Middle frontal gyrus (tissue), 1 donor: ENCODE results near the gene B3GALNT1.
"Not testable (repeated sequence)": the region's sequence is repeated elsewhere in the genome, so short reads cannot be mapped to it uniquely, and the experiment has no call there.

Source experiments
- DNase-seq: peaks from one replicate; pipeline ENCODE4 v3.0.0-alpha.2; 2015; ENCODE audit warnings: low spot score; ENCODE audit errors: extremely low spot score

Gene B3GALNT1

GRCh38 chr3:161081633-161082032, 23.5 kb downstream of the B3GALNT1 start:
- DNase-seq = no peak

DNA sequence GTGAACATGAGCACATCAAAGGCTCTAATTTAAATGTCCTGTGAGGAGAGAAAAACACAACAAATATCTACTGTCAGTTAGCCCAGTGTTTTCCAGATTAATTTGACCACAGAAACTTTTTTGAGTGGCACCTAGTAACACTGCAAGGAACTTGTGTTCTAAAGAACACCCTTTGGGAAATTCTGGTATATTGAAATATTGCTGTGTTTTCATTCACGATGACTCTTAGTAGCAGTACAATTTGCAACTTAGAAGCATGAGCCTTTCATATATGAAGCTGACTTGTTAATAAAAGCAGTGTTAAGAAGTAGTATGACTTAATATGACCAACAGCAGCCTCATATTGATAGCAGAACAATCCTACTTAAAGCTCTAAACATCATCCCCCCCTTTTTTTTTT, 32.0 kb downstream of the B3GALNT1 start:
- DNase-seq = no peak

DNA sequence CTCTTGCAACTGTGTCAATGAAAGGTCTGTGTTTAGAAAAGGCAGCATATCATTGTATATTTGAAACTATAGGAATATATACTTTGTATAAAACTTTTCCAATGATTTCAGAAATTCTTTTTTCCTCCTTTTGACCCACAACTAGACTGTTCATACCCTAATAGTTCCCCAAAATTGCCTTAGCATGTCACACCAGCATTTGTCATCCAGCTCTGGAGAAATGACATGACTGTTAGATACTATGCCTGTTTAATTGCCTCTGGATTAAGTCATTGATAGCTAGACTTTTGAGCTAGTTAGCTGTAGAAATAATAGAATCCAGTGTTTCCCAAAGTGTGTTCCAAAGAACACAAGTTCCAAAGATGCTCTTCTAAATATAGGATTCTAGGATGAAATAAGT, 32.4 kb downstream of the B3GALNT1 start:
- no peak for DNase-seq

- no peak for DNase-seq
Measured at GRCh38 chr3:161072211-161072621, 32.9 kb downstream of the B3GALNT1 start.

- DNase-seq = no peak
Measured at GRCh38 chr3:161070980-161071663, 34.0 kb downstream of the B3GALNT1 start.

- no peak for DNase-seq
Measured at GRCh38 chr3:161070252-161070930, 34.8 kb downstream of the B3GALNT1 start.

DNA sequence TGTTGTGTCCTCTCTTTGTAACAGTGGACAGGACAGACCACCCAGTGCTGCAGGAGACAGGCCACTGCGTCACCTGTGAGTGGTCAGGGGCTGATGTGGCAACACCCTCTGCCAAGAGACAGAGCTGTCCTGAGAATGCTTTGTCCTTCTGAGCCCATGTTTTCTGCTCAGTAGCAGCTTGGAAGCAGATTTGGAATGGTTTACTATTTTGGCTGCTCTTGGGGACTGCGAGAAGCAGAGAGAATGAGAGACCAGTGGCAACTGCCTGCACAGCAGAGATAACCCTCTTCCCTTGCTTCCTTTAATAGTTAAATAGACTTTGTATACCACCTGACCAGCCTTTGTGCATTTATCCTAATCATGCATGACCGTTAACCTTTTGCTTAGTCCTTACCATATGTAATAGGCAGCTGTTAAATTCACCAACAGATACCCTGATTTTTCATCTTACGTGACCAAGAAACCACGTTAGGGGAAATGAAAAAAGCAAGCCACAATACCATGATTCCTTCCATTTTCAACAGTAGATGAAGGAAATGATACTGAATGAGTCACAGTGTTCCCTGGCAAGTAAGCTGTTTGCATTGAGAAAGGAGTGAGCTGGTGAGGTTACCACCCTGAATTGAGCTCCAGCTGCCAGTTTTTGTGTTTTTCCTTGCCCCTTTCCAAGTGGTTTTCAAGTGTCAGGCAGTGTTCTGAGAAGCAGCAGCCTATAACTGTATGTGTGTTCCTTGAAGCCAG, 35.5 kb downstream of the B3GALNT1 start:
- DNase-seq = no peak

GRCh38 chr3:161067335-161067734, 37.8 kb downstream of the B3GALNT1 start:
- no peak for DNase-seq

- no peak for DNase-seq
Measured at GRCh38 chr3:161066930-161067329, 38.2 kb downstream of the B3GALNT1 start.

GRCh38 chr3:161064413-161064812, 40.7 kb downstream of the B3GALNT1 start:
- no peak for DNase-seq

DNA sequence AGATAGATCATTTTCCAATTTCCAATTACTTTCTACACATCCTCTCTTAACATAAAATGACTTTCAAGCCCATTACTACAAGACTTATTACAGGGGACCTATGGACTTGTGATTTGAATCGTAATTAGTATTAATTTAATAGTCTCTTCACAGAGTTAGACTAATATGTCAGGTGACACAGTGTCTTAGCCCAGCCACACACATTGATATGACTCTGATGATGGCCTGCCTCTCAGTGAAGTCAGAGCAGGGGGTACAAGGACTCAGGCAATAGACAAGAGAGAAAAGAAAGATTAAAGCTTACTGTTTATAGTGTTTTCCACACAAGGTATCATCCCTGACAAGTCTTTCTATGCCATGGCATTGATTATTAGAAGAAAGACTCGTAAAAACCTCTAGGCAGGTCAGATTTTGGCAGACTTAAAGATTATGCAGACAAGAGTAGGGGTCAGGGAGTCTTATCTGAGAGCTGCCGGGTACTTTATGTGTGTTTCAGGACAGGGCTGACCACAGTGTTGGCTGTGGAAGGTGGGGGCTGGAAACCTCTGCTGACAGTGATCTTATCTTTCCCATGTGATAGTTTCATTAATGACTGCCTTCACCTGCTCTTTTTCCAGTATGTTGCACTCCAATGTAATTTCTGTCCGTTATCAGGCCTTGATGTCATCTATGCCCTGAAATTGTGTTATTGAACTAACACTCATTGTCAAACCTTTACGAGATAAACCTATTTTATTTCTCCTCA, 50.1 kb downstream of the B3GALNT1 start:
- no peak for DNase-seq

GRCh38 chr3:161051856-161052255, 53.3 kb downstream of the B3GALNT1 start:
- no peak for DNase-seq

DNA sequence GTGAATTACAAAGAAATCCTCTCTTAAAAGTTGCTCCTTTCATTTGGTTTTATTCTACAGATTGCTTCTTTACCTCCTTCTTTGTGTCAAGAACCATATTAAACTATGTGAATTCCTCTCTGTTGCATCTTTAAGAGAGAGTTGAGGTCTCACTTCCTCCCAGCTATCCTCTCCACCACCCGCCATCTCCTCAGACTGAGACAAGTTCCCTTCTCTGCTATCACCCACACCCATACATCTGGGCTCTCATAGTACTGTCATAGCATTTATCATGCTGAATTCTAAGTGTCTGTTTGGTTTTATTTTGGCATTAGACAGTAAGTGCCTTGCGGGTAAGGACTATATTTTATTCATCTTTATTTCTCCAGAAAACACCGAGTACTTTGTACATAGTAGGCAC, 54.2 kb downstream of the B3GALNT1 start:
- no peak for DNase-seq

DNA sequence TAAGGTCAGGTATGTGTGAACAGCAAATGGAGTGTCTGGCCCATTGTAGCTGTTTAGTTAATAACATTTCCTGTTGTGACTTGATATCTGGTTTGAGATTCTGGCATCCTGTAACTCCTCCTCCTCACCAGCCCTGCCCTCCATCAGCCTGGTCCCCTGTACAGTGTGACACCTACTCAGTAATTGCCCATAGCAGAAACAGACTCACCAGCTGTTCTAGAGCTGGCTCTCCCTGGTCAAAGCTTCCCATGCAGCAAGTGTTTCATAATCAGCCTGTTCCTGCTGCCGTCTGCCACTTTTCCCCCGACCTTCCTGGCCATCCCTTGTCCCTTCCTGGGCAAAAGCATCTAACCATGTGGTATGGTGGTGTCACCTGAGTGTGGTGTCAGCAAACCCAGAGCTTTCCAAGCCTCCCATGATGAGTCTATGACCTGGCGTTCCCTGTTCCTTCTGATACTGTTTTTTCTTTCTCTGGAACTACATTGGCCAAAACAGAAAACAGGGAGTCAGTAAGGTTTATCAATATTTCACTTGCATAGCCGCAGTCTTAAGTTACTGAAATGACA, 55.4 kb downstream of the B3GALNT1 start:
- no peak for DNase-seq

DNA sequence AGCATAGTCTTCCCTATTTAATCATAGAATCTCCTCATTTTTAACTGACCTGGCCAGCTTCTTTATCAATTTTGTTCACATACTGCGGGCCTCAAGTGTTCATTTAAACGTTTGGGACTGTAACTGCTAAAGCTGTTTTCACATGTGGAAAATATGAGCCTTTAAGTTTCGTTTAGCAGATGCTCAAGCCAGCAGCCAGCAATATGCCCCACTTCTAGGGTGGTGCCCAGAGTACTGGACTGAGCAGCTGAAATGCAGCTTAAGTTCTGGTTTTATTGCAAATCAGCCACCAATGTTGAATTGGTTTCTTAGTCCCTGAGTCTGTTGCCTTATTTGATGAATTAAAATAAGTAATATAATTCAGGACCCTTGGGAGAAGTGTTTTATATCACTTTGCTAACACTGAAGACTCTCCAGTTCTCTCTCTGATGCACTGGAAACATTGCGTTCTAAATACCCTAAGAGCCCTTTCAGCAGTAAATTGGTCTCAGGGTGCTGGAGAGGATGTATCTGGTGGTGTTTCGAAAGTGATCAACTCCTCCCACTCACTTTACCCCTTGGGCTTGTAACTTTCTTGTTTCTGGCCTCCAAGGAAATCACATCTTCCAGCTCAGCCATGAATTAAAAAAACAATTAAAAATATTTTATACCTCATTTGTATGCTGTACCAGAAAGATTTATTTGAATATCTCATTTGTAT, 61.7 kb downstream of the B3GALNT1 start:
- no peak for DNase-seq

DNA sequence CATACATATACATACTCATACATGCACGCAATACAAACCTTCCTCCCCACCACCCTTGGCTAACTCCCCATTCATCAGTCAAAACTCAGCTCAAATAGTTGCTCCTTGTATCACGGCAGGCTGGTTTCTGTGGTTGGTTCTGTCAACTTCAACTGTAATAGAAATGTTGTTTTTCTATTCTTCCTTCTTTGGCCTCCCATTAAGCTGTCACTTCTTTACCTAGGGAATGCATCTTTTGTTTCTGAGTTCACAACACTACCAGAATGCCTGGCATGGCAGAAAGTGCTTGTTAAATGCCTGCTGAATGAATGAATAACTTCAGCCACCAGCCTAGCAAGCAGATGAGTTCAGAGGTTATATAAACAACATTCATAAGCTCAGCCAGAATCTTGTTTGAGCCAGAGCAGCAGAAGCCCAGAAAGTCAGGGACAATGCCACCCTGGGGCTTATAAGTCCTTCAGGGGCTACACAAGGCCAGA, 63.1 kb downstream of the B3GALNT1 start:
- DNase-seq = no peak

- no peak for DNase-seq
Measured at GRCh38 chr3:161038725-161039124, 66.4 kb downstream of the B3GALNT1 start.

DNA sequence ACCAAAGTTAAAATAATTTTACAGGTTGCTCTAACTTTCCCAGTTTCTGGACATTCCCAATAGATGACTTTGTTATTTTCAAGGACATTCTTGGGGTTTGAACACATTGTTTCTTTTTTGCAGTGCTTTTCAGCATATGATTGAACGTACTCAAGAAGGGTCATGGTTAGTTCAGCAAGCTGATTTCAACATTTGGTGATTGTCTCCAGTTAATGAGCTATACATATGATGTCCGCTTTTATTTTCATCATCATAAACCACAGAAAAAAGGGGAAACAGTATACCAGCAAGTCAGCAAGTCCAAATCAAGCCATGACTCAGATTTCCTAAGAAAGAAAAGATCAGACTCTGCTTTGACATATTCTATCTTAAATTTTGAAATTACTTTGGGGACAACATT, 69.4 kb downstream of the B3GALNT1 start:
- DNase-seq = no peak

DNA sequence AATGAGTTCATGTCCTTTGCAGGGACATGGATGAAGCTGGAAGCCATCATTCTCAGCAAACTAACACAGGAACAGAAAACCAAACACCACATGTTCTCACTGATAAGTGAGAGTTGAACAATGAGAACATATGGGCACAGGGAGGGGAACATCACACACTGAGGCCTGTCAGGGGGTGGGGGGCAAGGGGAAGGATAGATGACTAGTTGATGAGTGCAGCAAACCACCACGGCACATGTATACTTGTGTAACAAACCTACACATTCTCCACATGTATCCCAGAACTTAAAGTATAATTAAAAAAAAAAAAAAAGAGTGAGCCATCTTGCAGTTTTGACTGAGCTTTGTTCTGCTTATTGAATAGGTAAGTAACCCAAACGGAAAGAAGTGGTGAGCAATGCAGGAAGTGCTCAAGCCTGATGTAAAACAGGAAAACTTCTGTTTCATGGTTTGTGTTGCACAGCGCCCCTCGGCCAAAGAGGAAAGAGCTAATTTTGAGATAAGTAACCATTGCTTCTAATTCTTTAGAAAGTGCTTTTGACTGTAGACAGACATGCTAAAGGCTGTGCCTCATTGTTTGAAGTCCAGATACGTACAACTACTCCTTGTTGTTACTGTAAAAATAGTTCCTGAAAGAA, 70.1 kb downstream of the B3GALNT1 start:
- not testable (repeated sequence) for DNase-seq
